HG02798 (cell line): ENCODE data around the gene POLE.

Experiments
- ATAC-seq: cut with Tn5 transposase; IDR thresholded peaks from one replicate; pipeline ENCODE4 v1.9.1; 2021; ENCODE audit warnings: mild to moderate bottlenecking; ENCODE audit not compliant: unreplicated experiment, poor library complexity

Gene POLE

GRCh38 chr12:132617822-132618682, 69.1 kb downstream of the POLE start:
- ATAC-seq, result no peak

- no peak for ATAC-seq
Measured at GRCh38 chr12:132617135-132617701, 69.9 kb downstream of the POLE start.

GRCh38 chr12:132615579-132616038, 71.5 kb downstream of the POLE start:
- ATAC-seq, result no peak

- no peak for ATAC-seq
Measured at GRCh38 chr12:132614861-132615578, 72.1 kb downstream of the POLE start.

GRCh38 chr12:132614029-132614428, 73.1 kb downstream of the POLE start:
- no peak for ATAC-seq

GRCh38 chr12:132611620-132612019, 75.5 kb downstream of the POLE start:
- ATAC-seq, result no peak

GRCh38 chr12:132610866-132611602, 76.1 kb downstream of the POLE start:
- ATAC-seq, result no peak

- no peak for ATAC-seq
Measured at GRCh38 chr12:132610051-132610759, 76.9 kb downstream of the POLE start, which contains the start of gene LRCOL1. LRCOL1 (minus strand) TSS chr12:132610582; CDS start chr12:132606251, 4,331 bp downstream.

- ATAC-seq, result no peak
Measured at GRCh38 chr12:132608231-132609171, 78.6 kb downstream of the POLE start.

GRCh38 chr12:132606927-132607326, 80.2 kb downstream of the POLE start:
- no peak for ATAC-seq

- ATAC-seq, result no peak
Measured at GRCh38 chr12:132606466-132606865, 80.7 kb downstream of the POLE start.

GRCh38 chr12:132605892-132606291, 81.2 kb downstream of the POLE start:
- ATAC-seq, result no peak

GRCh38 chr12:132604668-132605441, 82.3 kb downstream of the POLE start:
- ATAC-seq, result no peak

GRCh38 chr12:132604151-132604618, 83.0 kb downstream of the POLE start:
- ATAC-seq, result no peak

- no peak for ATAC-seq
Measured at GRCh38 chr12:132603240-132604150, 83.6 kb downstream of the POLE start.

- ATAC-seq, result no peak
Measured at GRCh38 chr12:132602572-132603239, 84.4 kb downstream of the POLE start.
